Astrocyte (in vitro differentiated cells and primary cell): ENCODE data around the gene ASB15. TPM values are rescaled to one million over a fixed set of nuclear protein-coding genes. Genes with fewer than 3 reads are reported as not detected.

Experiments used
- DNase-seq: peaks from one replicate; pipeline ENCODE4 v3.0.0-alpha.2; 2010; ENCODE audit warnings: low read depth
- FAIRE-seq: peaks from 2 replicates; lab custom pipeline; 2011; peaks lifted over from hg19 to GRCh38; lab: Jason Lieb, UNC
- H2AFZ ChIP-seq: 2 replicates; pipeline ENCODE4 v1.6.0; 2012; ENCODE audit warnings: low read depth, low read length, inconsistent platforms
- H3K27ac ChIP-seq: 2 replicates; pipeline ENCODE4 v1.5.1; 2011; ENCODE audit warnings: low read depth, low read length, inconsistent platforms
- H3K27me3 ChIP-seq: 2 replicates; pipeline ENCODE4 v1.6.0; 2011; ENCODE audit warnings: low read length, inconsistent platforms; ENCODE audit not compliant: insufficient read depth
- H3K36me3 ChIP-seq: 2 replicates; pipeline ENCODE4 v1.5.1; 2011; ENCODE audit warnings: low read length, inconsistent platforms; ENCODE audit not compliant: insufficient read depth
- H3K4me1 ChIP-seq: 2 replicates; pipeline ENCODE4 v1.5.1; 2011; ENCODE audit warnings: low read length, inconsistent platforms; ENCODE audit not compliant: insufficient read depth
- H3K4me2 ChIP-seq: 2 replicates; pipeline ENCODE4 v1.6.0; 2012; ENCODE audit warnings: low read length, inconsistent platforms
- H3K4me3 ChIP-seq: 2 replicates; pipeline ENCODE4 v1.5.1; 2011; ENCODE audit warnings: low read depth, mild to moderate bottlenecking, low read length, inconsistent platforms; ENCODE audit not compliant: insufficient read depth
- H3K79me2 ChIP-seq: 2 replicates; pipeline ENCODE4 v1.6.0; 2012; ENCODE audit warnings: mild to moderate bottlenecking, low read length, inconsistent platforms; ENCODE audit not compliant: insufficient read depth
- H3K9ac ChIP-seq: 2 replicates; pipeline ENCODE4 v1.6.0; 2012; ENCODE audit warnings: mild to moderate bottlenecking, low read length, inconsistent platforms
- H3K9me3 ChIP-seq: 2 replicates; pipeline ENCODE4 v1.5.1; 2012; ENCODE audit warnings: low read depth, mild to moderate bottlenecking, low read length, inconsistent platforms; ENCODE audit not compliant: insufficient read depth
- H4K20me1 ChIP-seq: 2 replicates; pipeline ENCODE4 v1.6.0; 2012; ENCODE audit warnings: low read length, inconsistent platforms; ENCODE audit not compliant: insufficient read depth
- H3K27ac Mint-ChIP-seq: one replicate; pipeline ENCODE4 v1.8.0; 2021; ENCODE audit warnings: mild to moderate bottlenecking, mixed read lengths; ENCODE audit not compliant: unreplicated experiment
- H3K27me3 Mint-ChIP-seq: one replicate; pipeline ENCODE4 v1.8.0; 2021; ENCODE audit warnings: low read depth, mixed read lengths; ENCODE audit not compliant: unreplicated experiment
- H3K36me3 Mint-ChIP-seq: one replicate; pipeline ENCODE4 v1.8.0; 2021; ENCODE audit warnings: low read depth, mixed read lengths; ENCODE audit not compliant: unreplicated experiment
- H3K4me1 Mint-ChIP-seq: one replicate; pipeline ENCODE4 v1.8.0; 2021; ENCODE audit warnings: low read depth, mixed read lengths; ENCODE audit not compliant: unreplicated experiment
- H3K4me3 Mint-ChIP-seq: one replicate; pipeline ENCODE4 v1.8.0; 2021; ENCODE audit warnings: mild to moderate bottlenecking, moderate library complexity, mixed read lengths; ENCODE audit not compliant: unreplicated experiment
- H3K9me3 Mint-ChIP-seq: one replicate; pipeline ENCODE4 v1.8.0; 2021; ENCODE audit warnings: mild to moderate bottlenecking, mixed read lengths; ENCODE audit not compliant: unreplicated experiment
- CTCF ChIP-seq: IDR thresholded peaks from 2 replicates; pipeline ENCODE4 v1.5.1; 2011; ENCODE audit warnings: low read depth, mild to moderate bottlenecking, inconsistent platforms, low read length, moderate library complexity; ENCODE audit not compliant: insufficient read depth
- EZH2 ChIP-seq: IDR thresholded peaks from 2 replicates; pipeline ENCODE4 v1.6.1; 2012; ENCODE audit warnings: mild to moderate bottlenecking, low read length, inconsistent platforms; ENCODE audit not compliant: insufficient read depth
- total RNA-seq: library from RNA; stranded (reverse); gene quantifications from 2 replicates; pipeline ENCODE4 v1.2.1, GENCODE V29; 2021

Gene ASB15
- total RNA-seq, 1 donor from 2014 or later, result not detected

- Mint-ChIP-seq H3K27me3 (no peaks in the 10 kb centered on the region), H3K9me3 (no peaks in the 10 kb centered on the region), H3K36me3 (no peaks in the 10 kb centered on the region), H3K4me1 (no peaks in the 10 kb centered on the region), H3K27ac (no peak overlapping the region), H3K4me3 (no peak overlapping the region)
- DNase-seq (no peak), FAIRE-seq (no peak)
- H3K4me1 ChIP-seq, result no peaks in the 10 kb centered on the region
- no peaks in the 10 kb centered on the region for H3K9me3 ChIP-seq
- no peak for TF ChIP-seq EZH2
- TF ChIP-seq CTCF, result no peak
- no peak overlapping the region for H3K4me2 ChIP-seq
- no peaks in the 10 kb centered on the region for H3K79me2 ChIP-seq
- no peaks in the 10 kb centered on the region for H3K36me3 ChIP-seq
- H3K27ac ChIP-seq, result no peak overlapping the region
- no peak overlapping the region for H2AFZ ChIP-seq
- no peaks in the 10 kb centered on the region for H4K20me1 ChIP-seq
- H3K4me3 ChIP-seq, result no peak overlapping the region
- no peaks in the 10 kb centered on the region for H3K27me3 ChIP-seq
- no peak overlapping the region for H3K9ac ChIP-seq
Observed at GRCh38 chr7:123602648-123603047, 1.0 kb downstream of the ASB15 start.

- Histone ChIP-seq H3K4me1 (no peaks in the 10 kb centered on the region), H3K27ac (no peak overlapping the region), H3K9me3 (no peaks in the 10 kb centered on the region), H3K9ac (no peak overlapping the region), H4K20me1 (no peaks in the 10 kb centered on the region), H3K79me2 (no peaks in the 10 kb centered on the region), H3K36me3 (no peaks in the 10 kb centered on the region), H3K27me3 (no peaks in the 10 kb centered on the region), H3K4me3 (no peak overlapping the region), H2AFZ (no peak overlapping the region), H3K4me2 (no peak overlapping the region)
- Mint-ChIP-seq H3K27me3 (no peaks in the 10 kb centered on the region), H3K36me3 (no peaks in the 10 kb centered on the region), H3K4me3 (no peak overlapping the region), H3K4me1 (no peaks in the 10 kb centered on the region), H3K9me3 (no peaks in the 10 kb centered on the region), H3K27ac (no peak overlapping the region)
- DNase-seq, result no peak
- no peak for TF ChIP-seq EZH2
- TF ChIP-seq CTCF, result no peak
- FAIRE-seq, result no peak
Observed at GRCh38 chr7:123604739-123605138, 3.1 kb downstream of the ASB15 start.

- H2AFZ ChIP-seq, result no peak overlapping the region
- H3K4me2 ChIP-seq, result no peak overlapping the region
- H3K27ac ChIP-seq, result no peak overlapping the region
- no peaks in the 10 kb centered on the region for H3K27me3 ChIP-seq
- H3K9ac ChIP-seq, result no peak overlapping the region
- no peaks in the 10 kb centered on the region for H3K4me1 ChIP-seq
- FAIRE-seq, result no peak
- H4K20me1 ChIP-seq, result no peaks in the 10 kb centered on the region
- H3K4me3 ChIP-seq, result no peak overlapping the region
- Mint-ChIP-seq H3K27ac (no peak overlapping the region), H3K4me1 (no peaks in the 10 kb centered on the region), H3K27me3 (no peaks in the 10 kb centered on the region), H3K36me3 (no peaks in the 10 kb centered on the region), H3K9me3 (no peaks in the 10 kb centered on the region), H3K4me3 (no peak overlapping the region)
- no peaks in the 10 kb centered on the region for H3K36me3 ChIP-seq
- no peaks in the 10 kb centered on the region for H3K79me2 ChIP-seq
- no peaks in the 10 kb centered on the region for H3K9me3 ChIP-seq
- TF ChIP-seq EZH2 (no peak), CTCF (no peak)
- no peak for DNase-seq
Observed at GRCh38 chr7:123607423-123607975, 5.9 kb downstream of the ASB15 start.
